Transverse colon (tissue), 4 donors: ENCODE results near the gene KNDC1. TPM values are rescaled to one million over a fixed set of nuclear protein-coding genes. Genes with fewer than 3 reads are reported as not detected.
A peak's percentile ranks its signal among the peaks of the same experiment; 100 is the strongest.
"Not testable (repeated sequence)": the region's sequence is repeated elsewhere in the genome, so short reads cannot be mapped to it uniquely, and the experiment has no call there.

Experiments used
- DNase-seq: peaks from one replicate; pipeline ENCODE4 v3.0.0-alpha.2; 2019
- H3K27ac ChIP-seq, 4 donors: fragments of 200-600 bp; sonication (generic); 2 replicates each; pipeline ENCODE4 v1.5.1; 2016 to 2018; ENCODE audit warnings: inconsistent platforms in 4 of 4
- H3K27me3 ChIP-seq: fragments of 200-600 bp; sonication (generic); 2 replicates; pipeline ENCODE4 v1.5.1; 2017; ENCODE audit warnings: inconsistent platforms
- H3K36me3 ChIP-seq, 4 donors: fragments of 200-600 bp; sonication (generic); 2 replicates each; pipeline ENCODE4 v1.5.1; 2017 to 2019; ENCODE audit warnings: inconsistent platforms in 4 of 4
- H3K4me1 ChIP-seq, 4 donors: fragments of 200-600 bp; sonication (generic); 2 replicates each; pipeline ENCODE4 v1.5.1; 2017 to 2020; ENCODE audit warnings: inconsistent platforms in 4 of 4
- H3K4me3 ChIP-seq, 4 donors: fragments of 200-600 bp; sonication (generic); 1 replicate in 1 of 4; 2 replicates in 3 of 4; pipeline versions ENCODE4 v1.5.1 to v1.6.1; 2017 to 2019; ENCODE audit warnings: inconsistent platforms in 4 of 4
- H3K9me3 ChIP-seq, 2 donors: fragments of 200-600 bp; sonication (generic); 2 replicates each; pipeline ENCODE4 v1.5.1; 2017 to 2019; ENCODE audit warnings: inconsistent platforms in 2 of 2
- CTCF ChIP-seq, 5 experiments: fragments of 200-600 bp in 3 of 5; fragments of 450-650 bp in 2 of 5; sonication (generic) in 3 of 5; IDR thresholded peaks; 1 replicate in 2 of 5; 2 replicates in 3 of 5; pipeline ENCODE4 v1.5.1; 2016 to 2017; ENCODE audit warnings: antibody characterized with exemption in 5 of 5, inconsistent platforms in 3 of 5, mild to moderate bottlenecking in 2 of 5, moderate library complexity in 1 of 5
- EP300 ChIP-seq: sonication (generic); formaldehyde crosslinking; IDR thresholded peaks from one replicate; pipeline ENCODE4 v1.6.1; 2017; ENCODE audit warnings: antibody characterized with exemption, low read depth
- POLR2A ChIP-seq: fragments of 450-650 bp; IDR thresholded peaks from one replicate; pipeline ENCODE4 v1.6.1; 2016; ENCODE audit warnings: antibody characterized with exemption, mild to moderate bottlenecking, moderate library complexity
- POLR2AphosphoS5 ChIP-seq, 3 donors: sonication (generic); formaldehyde crosslinking; IDR thresholded peaks; one replicate each; pipeline ENCODE4 v1.6.1; 2016; ENCODE audit warnings: antibody characterized with exemption in 3 of 3
- WGBS, 2 donors: methylation state at CpG; one replicate each; pipeline ENCODE4 v1.1.5; 2018; ENCODE audit warnings: low coverage in 1 of 2; 5-methylcytosine and 5-hydroxymethylcytosine counted together
- in situ Hi-C, 4 donors: fragments of 200-750 bp; cut with MboI; loops; one replicate each; pipeline versions ENCODE4 v1.15.0 to v1.15.1; 2017; ENCODE audit warnings: low sequenced_read_pairs in 3 of 4, low pct_ligation_motif_present in 1 of 4, low pct_unique_long_range_greater_than_20kb in 1 of 4
- intact Hi-C: fragments of 100-400 bp; cut with DNase I; formaldehyde crosslinking; loops from one replicate; pipeline ENCODE4 v1.15.1; 2023; ENCODE audit warnings: low total_unique reads
- total RNA-seq, 4 donors: library from RNA; depleted of rRNA; stranded (reverse); fragments of >200 nt; gene quantifications; one replicate each; pipeline ENCODE4 v1.1.0, GENCODE V29; 2016

The KNDC1 gene
- total RNA-seq = 1 to 10 TPM in 1 of 4 donors, under 1 TPM in 1, not detected in 2; 0.14 to 1.2 TPM

GRCh38 chr10:133159950-133160825, at the start of gene KNDC1:
TSS of gene KNDC1 (plus strand) at chr10:133160219. CDS start at chr10:133160468, 249 bp downstream.
- Histone ChIP-seq H3K4me1 (peaks cover 0 to 15% (median 12%) of the 10 kb centered on the region in 4 donors), H3K27ac (no peak within 1 kb of the TSS), H3K36me3 (no peaks in the 10 kb centered on the region), H3K4me3 (peak within 1 kb of the TSS; percentile 14 to 58 (median 54)), H3K27me3 (peaks cover 59% of the 10 kb centered on the region), H3K9me3 (no peaks in the 10 kb centered on the region)
- intact Hi-C loops (no loop called here), in situ Hi-C loops (no loop called here)
- WGBS, 2 donors = 3% methylated on average over 34 of the region's 108 CpGs; no CpG with 5 or more reads in 1 of the 2 donors
- TF ChIP-seq POLR2AphosphoS5 (IDR thresholded peaks at IDR 0.05) = no peak
- TF ChIP-seq CTCF (IDR thresholded peaks at IDR 0.05) = no peak
- TF ChIP-seq EP300 = no peak
- no peak for TF ChIP-seq POLR2A
- DNase-seq = no peak

- no peak overlapping the region for H3K27ac ChIP-seq
- TF ChIP-seq POLR2AphosphoS5 (IDR thresholded peaks at IDR 0.05) = no peak
- TF ChIP-seq CTCF (IDR thresholded peaks at IDR 0.05) = no peak
- no peak for TF ChIP-seq POLR2A
- WGBS, 2 donors = 41 to 61% methylated on average over 3 to 6 of the region's 6 CpGs
Observed at GRCh38 chr10:133110609-133111275, 49.3 kb upstream of the KNDC1 start.

GRCh38 chr10:133111640-133112039, 48.4 kb upstream of the KNDC1 start:
- WGBS, 2 donors = 7 to 38% methylated on average over 2 to 5 of the region's 7 CpGs
- H3K4me3 ChIP-seq, H3K27ac ChIP-seq, H3K27me3 ChIP-seq, H3K4me1 ChIP-seq, intact Hi-C loops, DNase-seq, H3K36me3 ChIP-seq: not testable (repeated sequence)
- peaks cover 13 to 14% of the 10 kb centered on the region in 2 donors for H3K9me3 ChIP-seq
- in situ Hi-C loops = loop anchor here in 2 of 4 donors (25.0 kb wide), 1 partner anchor 174 kb away; the partner anchor contains the start of gene CFAP46 (in 2 of the 2)

More at GRCh38 chr10:133110609-133111275, 49.3 kb upstream of the KNDC1 start:
- in situ Hi-C loops (loop anchor here in 2 of 4 donors (25.0 kb wide), 1 partner anchor 173 kb away; the partner anchor contains the start of gene CFAP46 (in 2 of the 2)), intact Hi-C loops (no loop called here)
- DNase-seq = no peak
- Histone ChIP-seq H3K4me1 (no peaks in the 10 kb centered on the region), H3K36me3 (no peaks in the 10 kb centered on the region), H3K27me3 (peaks cover under 1% of the 10 kb centered on the region), H3K4me3 (no peak overlapping the region), H3K9me3 (peaks cover 13 to 14% of the 10 kb centered on the region in 2 donors)

GRCh38 chr10:133113146-133113830, 46.7 kb upstream of the KNDC1 start:
- H3K27ac ChIP-seq = no peak overlapping the region
- no peaks in the 10 kb centered on the region for H3K36me3 ChIP-seq
- DNase-seq = no peak
- TF ChIP-seq POLR2A = no peak
- TF ChIP-seq CTCF (IDR thresholded peaks at IDR 0.05) = no peak
- TF ChIP-seq EP300 = no peak
- TF ChIP-seq POLR2AphosphoS5 (IDR thresholded peaks at IDR 0.05) = no peak
- no peaks in the 10 kb centered on the region for H3K27me3 ChIP-seq
- intact Hi-C loops = no loop called here
- H3K4me3 ChIP-seq = no peak overlapping the region
- H3K9me3 ChIP-seq = peaks cover 0 to 2% of the 10 kb centered on the region in 2 donors
- H3K4me1 ChIP-seq = no peaks in the 10 kb centered on the region
- in situ Hi-C loops = loop anchor here in 2 of 4 donors (25.0 kb wide), 1 partner anchor 176 kb away; the partner anchor contains the start of gene CFAP46 (in 2 of the 2)
- WGBS, 2 donors = 86% methylated on average over 26 of the region's 31 CpGs; no CpG with 5 or more reads in 1 of the 2 donors
